Right lobe of liver (tissue), 6 donors: ENCODE data around the gene EXD3. TPM values are rescaled to one million over a fixed set of nuclear protein-coding genes. Genes with fewer than 3 reads are reported as not detected.
A peak's percentile ranks its signal among the peaks of the same experiment; 100 is the strongest.

Experiments
- ATAC-seq, 4 donors: fragments of 200-7000 bp; cut with Tn5 transposase; one replicate each; pipeline ENCODE4 v1.9.1; 2020; ENCODE audit warnings: mild to moderate bottlenecking in 4 of 4, moderate library complexity in 4 of 4
- DNase-seq, 3 donors: peaks; one replicate each; pipeline ENCODE4 v3.0.0-alpha.2; 2020
- H3K27ac ChIP-seq, 3 donors: fragments of 200-600 bp; one replicate each; pipeline ENCODE4 v1.8.0; 2022
- H3K27me3 ChIP-seq, 2 donors: fragments of 200-600 bp; one replicate each; pipeline ENCODE4 v1.8.0; 2022
- H3K36me3 ChIP-seq, 4 donors: fragments of 200-600 bp; sonication (generic) in 1 of 4; one replicate each; pipeline versions ENCODE4 v1.5.1 to v1.8.0; 2017 to 2022; ENCODE audit warnings: control low read depth in 1 of 4
- H3K4me1 ChIP-seq, 4 donors: fragments of 200-600 bp; sonication (generic) in 1 of 4; one replicate each; pipeline versions ENCODE4 v1.5.1 to v1.8.0; 2017 to 2022; ENCODE audit warnings: control low read depth in 1 of 4
- H3K4me3 ChIP-seq, 3 donors: fragments of 200-600 bp; one replicate each; pipeline ENCODE4 v1.8.0; 2022
- H3K9me3 ChIP-seq, 4 donors: fragments of 200-600 bp; sonication (generic) in 1 of 4; one replicate each; pipeline versions ENCODE4 v1.5.1 to v1.8.0; 2017 to 2022; ENCODE audit warnings: control low read depth in 1 of 4
- CTCF ChIP-seq, 4 donors: fragments of 200-600 bp in 3 of 4; fragments of 450-650 bp in 1 of 4; IDR thresholded peaks; one replicate each; pipeline versions ENCODE4 v1.5.1 to v1.8.0; 2016 to 2022; ENCODE audit warnings: antibody characterized with exemption in 4 of 4, mild to moderate bottlenecking in 2 of 4
- POLR2A ChIP-seq: fragments of 450-650 bp; IDR thresholded peaks from one replicate; pipeline ENCODE4 v1.6.1; 2017; ENCODE audit warnings: antibody characterized with exemption, mild to moderate bottlenecking
- WGBS: methylation state at CpG from one replicate; pipeline ENCODE4 v1.1.6; 2018; ENCODE audit warnings: low coverage, low lambda C conversion rate; ENCODE audit not compliant: insufficient coverage; ENCODE audit errors: missing lambda C conversion rate; 5-methylcytosine and 5-hydroxymethylcytosine counted together
- intact Hi-C, 2 donors: fragments of 100-400 bp; cut with DNase I; formaldehyde crosslinking; loops; one replicate each; pipeline versions ENCODE4 v1.11.2 to v1.14.1; 2022
- total RNA-seq, 6 experiments: library from RNA; depleted of rRNA in 2 of 6; stranded (reverse); fragments of >200 nt in 2 of 6; fragmentation: NEBNext Ultra II Directional in 3 of 6; extraction: Animal tissue kit (Norgen Biotek cat#: 25700) in 3 of 6; gene quantifications; one replicate each; pipeline versions ENCODE4 v1.1.0 to v1.2.4, GENCODE V29; 2016 to 2023
- donor health status: DM: no; HTN: yes; CAD: no.
- donor health status: DM: no; HTN: no; CAD: no.
- donor health status: DM: no; HTN: no; CAD: no.
- donor health status: DM: no; HTN: yes; CAD: no.
- donor health status: DM: no; HTN: yes; CAD: no.

EXD3 gene
- total RNA-seq, 6 experiments from 2014 or later, result 3.3 to 14.4 (median 10.6) TPM

GRCh38 chr9:137408651-137409405 lies 14.1 kb downstream of the EXD3 start:
- peaks cover 0 to 12% (median 5%) of the 10 kb centered on the region in 4 donors for H3K4me1 ChIP-seq
- no peak for DNase-seq

GRCh38 chr9:137407590-137408300 lies 15.2 kb downstream of the EXD3 start:
- peaks cover 0 to 12% (median 5%) of the 10 kb centered on the region in 4 donors for H3K4me1 ChIP-seq
- ATAC-seq (peak in 1 of 4 donors; percentile 5), DNase-seq (no peak)
- H3K9me3 ChIP-seq, result no peaks in the 10 kb centered on the region
- WGBS, result 44% methylated on average over 19 of the region's 31 CpGs
- H3K4me3 ChIP-seq, result no peak overlapping the region
- H3K36me3 ChIP-seq, result no peaks in the 10 kb centered on the region
- TF ChIP-seq POLR2A (no peak), CTCF (IDR thresholded peaks at IDR 0.05) (no peak)
- no peaks in the 10 kb centered on the region for H3K27me3 ChIP-seq
- intact Hi-C loops, result loop anchor here (5.0 to 10.0 kb wide), 2 partner anchors 103 to 110 kb away; partner anchors contain the start of gene NRARP (in 1 of the 2)
- H3K27ac ChIP-seq, result no peak overlapping the region

More at GRCh38 chr9:137408651-137409405, 14.1 kb downstream of the EXD3 start:
- Histone ChIP-seq H3K36me3 (no peaks in the 10 kb centered on the region), H3K27ac (no peak overlapping the region), H3K9me3 (no peaks in the 10 kb centered on the region), H3K27me3 (no peaks in the 10 kb centered on the region), H3K4me3 (no peak overlapping the region)
- WGBS, result 81% methylated on average over 8 of the region's 24 CpGs
- no peak for TF ChIP-seq CTCF (IDR thresholded peaks at IDR 0.05)
- TF ChIP-seq POLR2A, result no peak
- intact Hi-C loops, result loop anchor here (5.0 to 10.0 kb wide), 2 partner anchors 104 to 112 kb away; partner anchors contain the start of gene NRARP (in 1 of the 2)
- ATAC-seq, result no peak

- Histone ChIP-seq H3K27ac (no peak overlapping the region), H3K27me3 (no peaks in the 10 kb centered on the region), H3K36me3 (no peaks in the 10 kb centered on the region), H3K4me3 (peak overlapping the region; percentile 25 to 48 (median 31)), H3K9me3 (no peaks in the 10 kb centered on the region), H3K4me1 (peaks cover 0 to 12% (median 5%) of the 10 kb centered on the region in 4 donors)
- WGBS, result 0% methylated on average over 11 of the region's 63 CpGs
- intact Hi-C loops, result loop anchor here (5.0 to 10.0 kb wide), 2 partner anchors 102 to 110 kb away; partner anchors contain the start of gene NRARP (in 1 of the 2)
- DNase-seq, result peak; percentile 65 to 78 (median 69)
- TF ChIP-seq CTCF (IDR thresholded peaks at IDR 0.05) (peak; percentile 75 to 86 (median 83)), POLR2A (no peak)
- peak; percentile 86 to 94 (median 90) for ATAC-seq
These were observed 15.9 kb downstream of the EXD3 start for GRCh38 chr9:137406876-137407589.

GRCh38 chr9:137406085-137406760 lies 16.7 kb downstream of the EXD3 start:
- TF ChIP-seq CTCF (IDR thresholded peaks at IDR 0.05) (no peak), POLR2A (no peak)
- peak overlapping the region in 2 of 3 donors; percentile 31 to 48 for H3K4me3 ChIP-seq
- H3K36me3 ChIP-seq, result no peaks in the 10 kb centered on the region

More at GRCh38 chr9:137406085-137406760, 16.7 kb downstream of the EXD3 start:
- Histone ChIP-seq H3K27me3 (no peaks in the 10 kb centered on the region), H3K9me3 (no peaks in the 10 kb centered on the region), H3K4me1 (peaks cover 0 to 12% (median 5%) of the 10 kb centered on the region in 4 donors), H3K27ac (no peak overlapping the region)
- peak in 2 of 4 donors; percentile 4 to 10 for ATAC-seq
- 100% methylated on average over 1 of the region's 20 CpGs for WGBS
- DNase-seq, result no peak
- intact Hi-C loops, result loop anchor here (5.0 to 10.0 kb wide), 2 partner anchors 101 to 109 kb away; partner anchors contain the start of gene NRARP (in 1 of the 2)
